ENCODE results near the gene TNIK.

DNA sequence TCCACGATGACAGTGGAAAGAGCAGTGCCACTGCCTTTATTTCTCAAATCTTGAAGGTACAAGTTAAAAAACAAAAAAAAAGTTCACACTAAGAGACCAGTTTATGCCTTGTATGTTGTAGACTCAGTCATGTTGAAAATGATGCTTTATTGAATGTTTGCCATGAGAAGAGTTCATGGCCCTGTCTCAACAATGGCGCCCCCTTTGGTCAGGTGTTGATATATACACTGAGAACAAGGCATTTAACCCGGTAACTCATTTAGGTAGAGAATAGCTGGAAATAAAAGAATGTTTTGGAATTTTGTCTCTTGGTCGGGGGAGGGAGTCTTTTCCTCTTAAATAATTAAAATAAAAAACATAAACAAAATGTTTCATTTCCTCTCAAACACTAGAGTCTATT is 288.1 kb downstream of the TNIK start:
- TF ChIP-seq CTCF (conservative IDR thresholded peaks at IDR 0.05) (peak; percentile 61), ZFX (IDR thresholded peaks at IDR 0.05) (no peak)
